ENCODE results near the gene SNX32.

The SNX32 gene

GRCh38 chr11:65797711-65798110 is 36.1 kb upstream of the SNX32 start:
- TF ChIP-seq, protein P1, sequence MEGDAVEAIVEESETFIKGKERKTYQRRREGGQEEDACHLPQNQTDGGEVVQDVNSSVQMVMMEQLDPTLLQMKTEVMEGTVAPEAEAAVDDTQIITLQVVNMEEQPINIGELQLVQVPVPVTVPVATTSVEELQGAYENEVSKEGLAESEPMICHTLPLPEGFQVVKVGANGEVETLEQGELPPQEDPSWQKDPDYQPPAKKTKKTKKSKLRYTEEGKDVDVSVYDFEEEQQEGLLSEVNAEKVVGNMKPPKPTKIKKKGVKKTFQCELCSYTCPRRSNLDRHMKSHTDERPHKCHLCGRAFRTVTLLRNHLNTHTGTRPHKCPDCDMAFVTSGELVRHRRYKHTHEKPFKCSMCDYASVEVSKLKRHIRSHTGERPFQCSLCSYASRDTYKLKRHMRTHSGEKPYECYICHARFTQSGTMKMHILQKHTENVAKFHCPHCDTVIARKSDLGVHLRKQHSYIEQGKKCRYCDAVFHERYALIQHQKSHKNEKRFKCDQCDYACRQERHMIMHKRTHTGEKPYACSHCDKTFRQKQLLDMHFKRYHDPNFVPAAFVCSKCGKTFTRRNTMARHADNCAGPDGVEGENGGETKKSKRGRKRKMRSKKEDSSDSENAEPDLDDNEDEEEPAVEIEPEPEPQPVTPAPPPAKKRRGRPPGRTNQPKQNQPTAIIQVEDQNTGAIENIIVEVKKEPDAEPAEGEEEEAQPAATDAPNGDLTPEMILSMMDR (IDR thresholded peaks at IDR 0.05; ENCODE audit: low read depth, low read length, poor library complexity, severe bottlenecking) = no peak
- TF ChIP-seq EZH2phosphoT487 (IDR thresholded peaks at IDR 0.05; ENCODE audit: borderline replicate concordance, low read length) = no peak
- no peaks in the 10 kb centered on the region for H4K20me1 ChIP-seq (ENCODE audit: control insufficient read depth, insufficient read depth, low read depth, low read length)
- no peaks in the 10 kb centered on the region for H3K79me2 ChIP-seq (ENCODE audit: control insufficient read depth, low read length)
- H3K4me2 ChIP-seq (ENCODE audit: low read length) = no peak overlapping the region
- no peak overlapping the region for H3K27ac ChIP-seq (ENCODE audit: low read depth, low read length)
- H3K4me1 ChIP-seq (ENCODE audit: control insufficient read depth, low read length) = no peaks in the 10 kb centered on the region
- no peak overlapping the region for H3K4me3 ChIP-seq (ENCODE audit: low read length)
- H3K9me2 ChIP-seq (replicated peaks; ENCODE audit: control insufficient read depth, low read length) = no peaks in the 10 kb centered on the region
- no peaks in the 10 kb centered on the region for H3K9me3 ChIP-seq (ENCODE audit: control insufficient read depth, insufficient read depth, low read length)
- no peaks in the 10 kb centered on the region for H3F3A ChIP-seq (ENCODE audit: control insufficient read depth, insufficient read depth)
- peaks cover 14% of the 10 kb centered on the region for H3K27me3 ChIP-seq (ENCODE audit: control insufficient read depth, low read length)
- no peaks in the 10 kb centered on the region for H3K36me3 ChIP-seq (ENCODE audit: control insufficient read depth, low read length)

GRCh38 chr11:65798882-65799281 is 34.9 kb upstream of the SNX32 start:
- Histone ChIP-seq H3K4me1 (ENCODE audit: control insufficient read depth, low read length) (no peaks in the 10 kb centered on the region), H3K4me2 (ENCODE audit: low read length) (no peak overlapping the region), H3K79me2 (ENCODE audit: control insufficient read depth, low read length) (no peaks in the 10 kb centered on the region), H3K9me2 (replicated peaks; ENCODE audit: control insufficient read depth, low read length) (no peaks in the 10 kb centered on the region), H3K4me3 (ENCODE audit: low read length) (no peak overlapping the region), H3F3A (ENCODE audit: control insufficient read depth, insufficient read depth) (no peaks in the 10 kb centered on the region), H3K36me3 (ENCODE audit: control insufficient read depth, low read length) (no peaks in the 10 kb centered on the region), H4K20me1 (ENCODE audit: control insufficient read depth, insufficient read depth, low read depth, low read length) (no peaks in the 10 kb centered on the region), H3K27me3 (ENCODE audit: control insufficient read depth, low read length) (peaks cover 26% of the 10 kb centered on the region), H3K9me3 (ENCODE audit: control insufficient read depth, insufficient read depth, low read length) (no peaks in the 10 kb centered on the region), H3K27ac (ENCODE audit: low read depth, low read length) (no peak overlapping the region)
- no peak for TF ChIP-seq EZH2phosphoT487 (IDR thresholded peaks at IDR 0.05; ENCODE audit: borderline replicate concordance, low read length)
- TF ChIP-seq, protein P1 (IDR thresholded peaks at IDR 0.05; ENCODE audit: low read depth, low read length, poor library complexity, severe bottlenecking) = no peak

GRCh38 chr11:65801153-65801987 is 32.4 kb upstream of the SNX32 start:
- Histone ChIP-seq H3K4me1 (ENCODE audit: control insufficient read depth, low read length) (no peaks in the 10 kb centered on the region), H3K9me3 (ENCODE audit: control insufficient read depth, insufficient read depth, low read length) (no peaks in the 10 kb centered on the region), H3K36me3 (ENCODE audit: control insufficient read depth, low read length) (no peaks in the 10 kb centered on the region), H3K4me3 (ENCODE audit: low read length) (no peak overlapping the region), H3K79me2 (ENCODE audit: control insufficient read depth, low read length) (no peaks in the 10 kb centered on the region), H3K9me2 (replicated peaks; ENCODE audit: control insufficient read depth, low read length) (no peaks in the 10 kb centered on the region), H4K20me1 (ENCODE audit: control insufficient read depth, insufficient read depth, low read depth, low read length) (no peaks in the 10 kb centered on the region), H3K27me3 (ENCODE audit: control insufficient read depth, low read length) (peaks cover 26% of the 10 kb centered on the region), H3F3A (ENCODE audit: control insufficient read depth, insufficient read depth) (no peaks in the 10 kb centered on the region), H3K27ac (ENCODE audit: low read depth, low read length) (no peak overlapping the region), H3K4me2 (ENCODE audit: low read length) (no peak overlapping the region)
- TF ChIP-seq, protein P1 (IDR thresholded peaks at IDR 0.05; ENCODE audit: low read depth, low read length, poor library complexity, severe bottlenecking) = no peak
